Mammary epithelial cell (primary cell): ENCODE measurements around the gene CD276.

Experiments used
- EZH2 ChIP-seq: IDR thresholded peaks from 2 replicates; pipeline ENCODE4 v1.6.1; 2012; ENCODE audit warnings: low read length, inconsistent platforms, borderline replicate concordance
- TF ChIP-seq, protein P1 (sequence below), 2 donors: IDR thresholded peaks in 1 of 2; conservative IDR thresholded peaks in 1 of 2; 2 replicates each; pipeline ENCODE4 v1.5.1; 2011 to 2012; ENCODE audit warnings: inconsistent platforms in 2 of 2, low read length in 2 of 2, mild to moderate bottlenecking in 2 of 2, control low read depth in 1 of 2, low read depth in 1 of 2; ENCODE audit not compliant: insufficient read depth in 1 of 2; ENCODE audit errors: extremely low read depth in 1 of 2

DNA sequence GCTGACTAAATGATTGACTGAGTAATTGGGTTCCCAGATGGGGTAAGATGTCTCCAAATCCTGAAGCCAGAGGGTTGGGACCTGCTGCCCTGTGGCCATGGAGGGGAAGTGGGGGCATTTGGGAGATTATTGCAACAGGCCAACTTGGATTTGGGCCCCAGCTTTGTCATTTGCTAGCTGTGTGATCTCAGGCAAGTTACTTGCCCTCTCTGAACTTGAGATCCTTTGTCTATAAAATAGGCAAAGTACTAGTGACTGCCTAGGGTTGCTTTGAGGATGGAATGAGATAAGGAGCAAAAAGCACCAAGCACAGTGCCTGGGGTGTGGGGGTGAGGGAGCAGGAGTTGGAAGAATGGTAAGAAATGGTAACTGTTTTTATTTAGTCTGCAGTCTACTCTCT, 73.4 kb downstream of the CD276 start:
- TF ChIP-seq, protein P1, sequence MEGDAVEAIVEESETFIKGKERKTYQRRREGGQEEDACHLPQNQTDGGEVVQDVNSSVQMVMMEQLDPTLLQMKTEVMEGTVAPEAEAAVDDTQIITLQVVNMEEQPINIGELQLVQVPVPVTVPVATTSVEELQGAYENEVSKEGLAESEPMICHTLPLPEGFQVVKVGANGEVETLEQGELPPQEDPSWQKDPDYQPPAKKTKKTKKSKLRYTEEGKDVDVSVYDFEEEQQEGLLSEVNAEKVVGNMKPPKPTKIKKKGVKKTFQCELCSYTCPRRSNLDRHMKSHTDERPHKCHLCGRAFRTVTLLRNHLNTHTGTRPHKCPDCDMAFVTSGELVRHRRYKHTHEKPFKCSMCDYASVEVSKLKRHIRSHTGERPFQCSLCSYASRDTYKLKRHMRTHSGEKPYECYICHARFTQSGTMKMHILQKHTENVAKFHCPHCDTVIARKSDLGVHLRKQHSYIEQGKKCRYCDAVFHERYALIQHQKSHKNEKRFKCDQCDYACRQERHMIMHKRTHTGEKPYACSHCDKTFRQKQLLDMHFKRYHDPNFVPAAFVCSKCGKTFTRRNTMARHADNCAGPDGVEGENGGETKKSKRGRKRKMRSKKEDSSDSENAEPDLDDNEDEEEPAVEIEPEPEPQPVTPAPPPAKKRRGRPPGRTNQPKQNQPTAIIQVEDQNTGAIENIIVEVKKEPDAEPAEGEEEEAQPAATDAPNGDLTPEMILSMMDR (conservative IDR thresholded peaks at IDR 0.05 in 1 of 2, IDR thresholded peaks at IDR 0.05 in 1 of 2; ENCODE audit: extremely low read depth in 1 of 2, insufficient read depth in 1 of 2, low read depth in 1 of 2, low read length in 2 of 2): no peak
- TF ChIP-seq EZH2: no peak
